NK-92 treated with Interleukin-12 subunit alpha and Interleukin-12 subunit beta, amount 100 ng/mL, for 24 hours (cell line): Measurements from ENCODE around the gene TES.

Experiments used
- DNase-seq: peaks from one replicate; lab custom pipeline; 2025; lab: John Stamatoyannopoulos, UW

TES gene

DNA sequence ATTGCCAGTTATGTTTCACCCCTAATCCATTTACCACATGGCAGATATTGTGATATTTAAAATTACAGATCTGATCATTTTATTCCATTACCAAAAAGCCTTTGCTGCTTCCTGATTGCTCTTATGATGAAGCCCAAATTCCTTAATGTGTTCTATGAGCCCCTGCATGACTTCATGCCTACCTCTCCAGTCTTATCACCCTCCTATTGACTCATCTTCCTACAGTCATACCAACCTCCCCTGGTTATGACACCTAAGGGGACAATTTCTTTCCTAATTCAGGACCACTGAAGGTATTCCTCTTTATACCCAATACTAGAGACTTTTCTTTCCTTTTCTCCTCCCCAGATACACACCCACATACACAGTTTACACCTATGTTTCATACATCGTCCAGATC, 36.0 kb downstream of the TES start:
- DNase-seq, result no peak

DNA sequence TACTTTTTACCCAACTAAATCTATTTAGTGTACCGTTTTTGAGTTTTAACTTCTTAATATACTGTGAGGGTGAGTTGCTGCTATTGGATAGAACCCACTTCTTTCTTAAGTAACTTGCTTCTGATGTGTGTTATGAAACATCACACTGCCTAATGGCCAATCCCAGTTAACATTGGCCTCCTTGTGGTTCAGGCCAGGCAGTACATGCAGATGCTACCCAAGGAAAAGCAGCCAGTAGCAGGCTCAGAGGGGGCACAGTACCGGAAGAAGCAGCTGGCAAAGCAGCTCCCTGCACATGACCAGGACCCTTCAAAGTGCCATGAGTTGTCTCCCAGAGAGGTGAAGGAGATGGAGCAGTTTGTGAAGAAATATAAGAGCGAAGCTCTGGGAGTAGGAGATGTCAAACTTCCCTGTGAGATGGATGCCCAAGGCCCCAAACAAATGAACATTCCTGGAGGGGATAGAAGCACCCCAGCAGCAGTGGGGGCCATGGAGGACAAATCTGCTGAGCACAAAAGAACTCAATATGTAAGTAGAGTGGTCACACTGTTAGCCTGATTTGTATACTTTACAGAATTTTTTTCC, 39.7 kb downstream of the TES start:
- DNase-seq, result no peak

DNA sequence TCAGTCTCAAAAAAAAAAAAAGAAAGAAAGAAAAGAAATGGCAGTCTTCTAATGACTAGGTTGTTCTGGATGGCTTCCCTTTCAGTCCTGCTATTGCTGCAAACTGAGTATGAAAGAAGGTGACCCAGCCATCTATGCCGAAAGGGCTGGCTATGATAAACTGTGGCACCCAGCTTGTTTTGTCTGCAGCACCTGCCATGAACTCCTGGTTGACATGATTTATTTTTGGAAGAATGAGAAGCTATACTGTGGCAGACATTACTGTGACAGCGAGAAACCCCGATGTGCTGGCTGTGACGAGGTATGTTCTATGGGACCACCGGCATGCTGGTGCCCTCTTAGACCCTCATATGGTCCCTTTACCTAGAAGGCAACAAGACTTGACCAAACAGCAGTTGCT, 41.3 kb downstream of the TES start:
- no peak for DNase-seq

DNA sequence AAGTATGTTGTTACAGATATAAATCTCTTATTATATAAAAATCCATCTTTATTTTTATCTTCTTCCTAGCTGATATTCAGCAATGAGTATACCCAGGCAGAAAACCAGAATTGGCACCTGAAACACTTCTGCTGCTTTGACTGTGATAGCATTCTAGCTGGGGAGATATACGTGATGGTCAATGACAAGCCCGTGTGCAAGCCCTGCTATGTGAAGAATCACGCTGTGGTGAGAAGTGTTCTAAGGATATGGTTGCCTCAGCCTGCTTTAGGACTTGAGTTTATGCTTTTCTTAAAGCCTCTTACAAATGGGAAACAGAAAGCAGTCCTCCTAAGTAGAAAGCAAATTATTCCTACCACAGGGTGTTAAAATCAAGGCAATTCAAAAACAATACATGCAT, 41.9 kb downstream of the TES start:
- DNase-seq, result no peak

DNA sequence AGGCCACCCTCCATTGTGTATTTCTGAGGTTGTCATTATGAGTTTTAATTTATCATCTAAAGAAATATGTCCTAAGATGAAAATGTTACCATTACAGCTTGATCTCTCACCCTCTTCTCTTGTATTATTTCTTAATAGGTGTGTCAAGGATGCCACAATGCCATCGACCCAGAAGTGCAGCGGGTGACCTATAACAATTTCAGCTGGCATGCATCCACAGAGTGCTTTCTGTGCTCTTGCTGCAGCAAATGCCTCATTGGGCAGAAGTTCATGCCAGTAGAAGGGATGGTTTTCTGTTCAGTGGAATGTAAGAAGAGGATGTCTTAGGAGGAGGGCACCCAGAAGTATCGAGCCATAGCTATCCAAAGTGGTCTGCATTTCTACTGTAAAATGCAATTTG, 46.8 kb downstream of the TES start:
- no peak for DNase-seq

DNA sequence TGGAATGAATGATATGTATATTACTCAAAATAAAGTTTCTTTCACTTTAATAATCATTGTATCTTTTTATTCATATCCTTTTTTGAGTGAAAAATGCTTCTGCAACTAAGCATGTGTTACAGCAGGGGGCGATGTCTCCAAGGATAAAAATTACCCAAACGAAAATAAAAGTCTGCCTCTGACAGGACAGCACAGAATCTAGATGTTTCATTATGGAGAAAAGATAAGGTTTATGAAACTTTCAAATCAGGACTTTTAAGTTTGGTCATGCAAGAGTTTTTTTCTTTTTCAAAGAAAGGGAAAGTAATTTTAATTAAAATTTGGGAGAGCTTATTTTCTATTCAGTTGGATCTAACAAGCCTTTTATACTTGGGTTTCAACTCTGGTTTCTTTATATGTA, 48.4 kb downstream of the TES start:
- DNase-seq, result no peak

DNA sequence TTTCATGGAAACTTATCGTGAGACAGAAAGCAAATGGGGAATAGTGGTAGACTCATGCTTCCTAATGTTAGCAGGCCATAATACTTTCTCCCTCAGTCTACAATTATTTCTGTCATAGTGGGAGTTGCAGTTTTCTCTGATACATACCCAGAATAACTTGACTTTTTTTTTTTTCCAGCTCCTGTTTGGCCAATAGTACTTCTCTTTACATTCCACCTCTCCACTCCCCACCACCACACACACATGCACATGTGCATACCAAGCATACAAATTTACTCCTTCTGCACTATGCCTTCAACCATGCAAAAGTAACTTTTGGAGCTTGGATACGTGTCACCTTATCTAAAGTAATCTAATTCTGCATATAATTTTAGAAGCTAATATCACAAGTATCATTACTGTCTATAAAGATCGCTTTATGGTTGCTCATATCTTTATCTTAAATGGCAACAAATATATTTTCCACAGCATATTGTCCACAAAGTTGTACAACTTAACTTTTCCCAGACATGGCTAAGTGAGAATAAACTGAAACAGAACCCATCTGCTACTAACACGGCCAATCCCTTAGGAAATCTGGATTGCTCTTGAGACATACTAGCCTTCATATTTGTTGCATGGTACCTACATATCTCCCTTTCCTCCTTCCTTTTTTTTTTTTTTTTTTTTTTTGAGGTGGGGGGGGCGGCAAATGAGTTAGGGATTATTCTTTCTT, 49.0 kb downstream of the TES start:
- DNase-seq, result no peak

DNA sequence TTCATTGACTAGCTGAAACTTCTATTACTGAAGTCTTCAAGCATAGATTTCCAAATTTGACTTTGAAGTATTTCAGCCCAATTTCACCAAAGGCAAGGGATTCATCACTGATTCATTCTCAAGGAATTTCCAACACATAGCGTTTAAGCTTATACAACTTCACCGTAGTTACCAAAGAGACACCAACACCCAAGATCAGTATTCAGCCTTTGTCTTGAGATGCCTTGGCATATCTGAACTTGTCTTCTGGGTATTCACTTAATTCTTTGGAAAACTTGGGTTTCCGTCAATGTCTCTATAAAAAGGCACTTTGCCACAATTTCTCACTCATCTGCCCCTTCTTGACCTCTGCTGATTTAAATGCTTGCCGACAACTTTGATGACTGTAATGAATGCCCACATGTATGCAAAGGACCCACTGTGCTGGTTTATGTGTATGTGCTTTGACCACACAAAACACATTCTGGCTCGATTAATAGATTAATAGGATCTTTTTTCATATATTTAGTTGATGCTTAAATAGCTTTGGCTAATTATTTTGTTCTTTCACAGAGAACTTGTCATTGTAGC, 49.6 kb downstream of the TES start:
- DNase-seq, result no peak

DNA sequence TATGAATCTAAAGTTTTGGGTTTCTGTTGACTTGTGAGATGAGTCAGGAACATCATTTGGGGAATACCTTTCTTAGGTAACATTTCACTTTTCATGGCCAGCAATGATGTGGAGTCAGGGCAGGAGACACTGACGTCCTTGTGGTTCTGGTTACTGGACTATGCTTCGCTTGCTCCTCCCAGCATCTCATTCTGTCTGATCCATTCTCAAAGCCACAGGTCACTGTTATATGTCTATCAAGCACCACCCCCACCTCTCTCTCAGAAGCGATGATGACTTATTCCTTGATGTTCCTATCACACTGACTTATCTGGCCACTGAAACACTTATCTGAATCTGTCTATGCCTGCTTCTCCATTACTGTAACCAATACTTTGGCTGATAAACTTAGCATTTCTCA, 51.6 kb downstream of the TES start:
- no peak for DNase-seq

DNA sequence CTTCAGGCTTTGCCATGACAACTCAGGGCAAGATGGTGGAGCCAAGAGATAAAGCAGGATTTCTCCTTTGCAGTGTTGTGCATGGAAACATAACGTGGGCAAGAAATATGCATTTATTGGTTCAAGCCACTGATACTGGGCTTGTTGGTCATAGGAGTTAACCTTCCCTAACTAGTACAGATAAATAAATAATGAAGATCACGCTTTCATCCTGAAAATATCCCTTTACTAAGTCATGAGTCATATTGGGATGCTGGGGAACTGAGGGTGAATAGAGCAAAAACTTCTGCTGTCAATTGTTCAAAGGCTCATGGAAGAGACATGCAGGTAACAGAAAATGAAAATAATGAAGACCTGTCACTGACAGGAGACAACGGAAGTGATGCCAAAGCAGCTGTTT, 55.5 kb downstream of the TES start:
- no peak for DNase-seq

DNA sequence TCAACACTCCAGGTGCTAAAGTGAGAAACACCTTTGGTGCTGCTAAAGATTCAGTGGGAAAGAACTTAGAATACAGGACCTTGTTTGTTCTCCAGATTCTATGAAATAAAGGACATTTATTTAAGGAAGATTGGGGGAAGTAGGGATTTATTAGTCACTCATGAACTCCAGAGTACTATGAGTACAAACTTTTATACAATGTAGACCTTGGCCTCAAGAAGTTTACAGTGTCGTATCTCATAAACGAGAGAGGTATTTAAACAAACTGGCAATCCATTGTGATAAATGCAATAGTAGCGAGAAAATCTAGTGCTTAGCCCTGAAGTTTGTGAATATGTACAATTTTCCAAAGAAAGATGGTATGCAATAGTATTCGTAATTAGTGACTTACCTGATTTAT, 59.1 kb downstream of the TES start:
- DNase-seq, result no peak

DNA sequence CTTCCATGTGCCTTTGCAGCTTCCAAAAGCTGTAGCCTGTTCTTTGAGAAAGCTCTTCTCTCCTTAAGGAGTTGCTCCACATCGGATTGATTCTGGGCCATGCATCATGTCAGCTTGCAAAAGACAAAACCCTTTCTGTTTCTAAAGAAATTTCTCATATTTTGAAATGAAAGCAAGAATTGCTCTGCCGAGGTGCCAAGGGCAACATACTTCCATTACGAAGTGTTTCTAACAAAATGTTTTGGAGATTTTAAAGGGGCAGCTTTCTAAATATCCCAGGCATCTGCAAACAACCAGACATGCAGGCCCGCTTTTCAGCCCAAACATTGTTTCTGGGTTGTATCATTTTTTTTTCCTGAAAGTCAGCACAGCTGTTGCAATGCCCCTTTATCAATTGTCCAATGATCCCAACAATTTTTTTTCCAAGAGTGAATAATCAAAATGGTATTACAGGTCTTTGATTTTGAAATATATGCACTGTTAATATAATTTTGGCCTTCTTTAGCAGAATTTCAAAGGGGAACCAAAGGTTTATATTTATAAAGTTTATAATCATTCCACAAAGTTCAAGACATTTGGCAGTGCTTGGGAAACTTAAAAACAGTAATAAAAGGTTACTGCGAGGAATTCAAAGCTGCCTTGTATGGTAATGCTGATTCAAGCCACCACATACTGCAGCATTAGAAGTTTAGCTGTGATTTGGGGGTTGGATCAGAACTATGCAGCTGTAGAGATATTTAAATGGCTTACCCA, 61.0 kb downstream of the TES start:
- no peak for DNase-seq

DNA sequence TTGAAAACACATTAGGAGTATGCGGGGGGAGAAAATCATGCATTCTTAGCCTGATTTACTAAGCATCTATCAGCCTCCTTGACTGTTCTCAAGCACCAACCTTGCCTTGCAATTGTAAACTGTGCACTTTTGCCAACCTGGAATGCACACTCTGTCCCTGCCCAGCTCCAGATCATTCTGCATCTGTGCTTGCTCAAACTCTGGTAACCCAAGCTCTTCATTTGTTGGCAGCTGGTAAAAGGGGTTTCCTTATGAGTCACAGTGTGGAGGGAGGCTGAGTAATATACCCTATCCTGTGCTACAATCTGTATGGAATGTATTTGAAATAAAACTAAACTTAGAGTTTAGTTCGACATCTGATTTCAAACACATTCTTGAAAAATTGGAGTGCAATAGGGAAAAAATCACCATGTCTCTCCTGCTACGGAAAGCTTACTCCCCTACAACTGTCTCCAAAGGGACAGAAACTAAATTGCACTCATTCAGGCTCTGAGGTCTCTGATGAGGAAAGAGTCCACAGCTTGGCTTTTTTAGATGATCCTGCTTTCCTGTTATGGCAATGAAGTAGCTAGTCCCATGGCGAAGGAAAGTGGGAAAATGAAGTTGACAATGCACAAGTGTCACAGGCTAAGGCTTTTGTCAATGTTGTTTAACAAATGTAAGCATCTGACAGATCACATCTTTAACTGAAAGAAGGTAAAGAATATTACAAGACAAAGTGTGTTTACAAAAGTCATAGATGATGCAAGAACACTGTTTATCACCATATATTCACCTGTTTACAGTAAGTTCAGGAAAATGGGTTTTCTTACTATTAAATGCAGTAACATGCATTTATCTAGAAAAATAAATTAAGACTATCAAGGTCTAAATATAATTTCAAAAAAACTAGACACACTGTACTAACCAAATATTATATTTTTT, 61.9 kb downstream of the TES start:
- no peak for DNase-seq

DNA sequence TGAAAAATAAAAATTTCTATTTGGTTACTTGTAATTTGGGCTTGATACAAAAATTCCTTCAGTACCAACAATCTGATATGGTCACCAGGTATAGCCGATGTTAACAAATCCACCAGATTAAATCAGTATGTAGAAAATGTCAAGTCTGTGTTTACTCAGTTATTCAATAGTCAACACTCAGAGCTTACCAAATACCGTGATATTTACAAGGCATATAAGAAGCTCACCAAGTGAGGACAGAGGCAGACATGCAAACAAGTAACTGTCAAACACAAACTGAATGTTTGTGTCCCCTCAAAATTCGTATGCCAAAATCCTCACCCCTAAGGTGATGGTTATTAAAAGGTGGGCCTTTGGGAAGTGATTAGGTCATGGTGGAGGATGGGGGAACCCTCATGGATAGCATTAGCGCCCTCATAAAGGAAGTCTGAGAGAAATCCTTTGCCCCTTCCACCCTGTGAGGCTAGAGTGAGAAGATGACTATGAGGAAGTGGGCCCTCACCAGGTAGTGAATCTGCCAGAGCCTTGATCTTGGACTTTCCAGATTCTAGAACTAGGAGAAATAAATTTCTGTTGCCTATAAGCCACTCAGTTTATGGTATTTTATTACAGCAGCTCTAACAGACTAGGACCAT, 63.1 kb downstream of the TES start:
- no peak for DNase-seq

DNA sequence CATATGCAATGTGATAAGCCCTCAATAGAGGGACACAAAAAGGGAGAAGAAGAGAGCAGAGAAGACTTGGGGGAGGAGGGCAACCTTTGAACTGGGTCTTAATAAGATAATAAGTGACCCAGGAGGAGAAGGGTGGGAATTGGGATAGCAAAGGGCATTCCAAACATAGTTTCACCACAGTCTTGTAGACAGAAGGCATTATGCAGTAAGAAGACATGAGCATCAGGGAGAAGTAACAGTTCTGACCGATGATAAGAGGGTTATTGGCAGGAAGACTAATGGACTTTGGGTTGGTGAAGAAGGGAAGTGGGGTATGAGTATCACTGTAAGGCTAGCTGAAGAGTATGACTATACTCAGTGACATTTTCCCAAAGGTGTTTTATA, 63.6 kb downstream of the TES start:
- DNase-seq, result no peak

DNA sequence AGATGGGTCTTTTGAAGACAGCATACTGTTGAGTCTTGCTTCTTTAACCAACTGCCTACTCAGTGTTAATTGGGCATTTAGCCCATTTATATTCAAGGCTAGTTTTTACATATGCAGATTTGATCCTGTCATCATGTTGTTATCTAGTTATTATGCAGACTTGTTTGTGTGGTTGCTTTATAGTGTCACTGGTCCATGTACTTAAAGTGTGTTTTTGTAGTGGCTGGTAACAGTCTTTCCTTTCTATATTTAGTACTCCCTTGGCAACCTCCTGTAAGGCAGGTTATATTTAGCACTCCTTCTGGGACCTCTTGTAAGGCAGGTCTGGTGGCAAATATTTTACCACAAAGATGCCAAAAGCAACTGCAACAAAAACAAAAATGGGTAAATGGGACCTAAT, 66.7 kb downstream of the TES start:
- DNase-seq, result no peak

DNA sequence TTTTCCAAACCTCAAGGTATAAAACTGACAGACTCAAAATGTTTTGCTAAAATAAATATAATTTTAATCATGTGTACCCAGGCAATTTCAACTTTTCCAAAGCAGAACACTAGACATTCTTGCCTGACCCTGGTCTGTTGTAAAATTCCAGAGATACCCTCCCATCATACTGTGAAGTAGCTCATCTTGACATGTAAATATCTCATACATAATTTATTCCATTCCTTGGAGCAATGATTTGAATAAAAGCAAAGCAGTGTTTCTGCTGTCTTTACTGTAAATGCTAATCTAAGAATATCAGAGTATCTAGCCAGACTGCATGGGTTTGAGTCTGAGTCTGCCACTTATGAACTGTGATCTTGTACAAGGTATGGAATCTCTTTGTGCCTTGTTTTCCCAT, 68.9 kb downstream of the TES start:
- DNase-seq, result no peak

DNA sequence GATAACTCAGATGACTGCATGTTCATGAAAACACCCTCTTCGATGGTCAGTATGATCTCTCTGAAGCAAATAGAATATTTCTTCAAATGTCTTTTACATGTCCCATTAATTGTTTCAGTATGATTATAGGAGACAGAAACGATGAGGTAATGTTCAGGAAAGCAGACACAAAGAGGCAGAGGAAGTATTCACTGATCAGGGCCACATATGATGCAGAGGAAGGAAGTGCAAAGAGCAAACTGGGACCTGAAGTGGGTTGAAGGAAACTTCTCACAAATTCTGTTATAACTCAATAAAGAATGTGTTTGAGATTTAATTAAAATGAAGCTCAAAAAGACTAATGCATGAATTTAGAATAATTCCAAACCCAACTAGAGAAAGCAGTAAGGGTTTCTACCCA, 70.5 kb downstream of the TES start:
- no peak for DNase-seq

DNA sequence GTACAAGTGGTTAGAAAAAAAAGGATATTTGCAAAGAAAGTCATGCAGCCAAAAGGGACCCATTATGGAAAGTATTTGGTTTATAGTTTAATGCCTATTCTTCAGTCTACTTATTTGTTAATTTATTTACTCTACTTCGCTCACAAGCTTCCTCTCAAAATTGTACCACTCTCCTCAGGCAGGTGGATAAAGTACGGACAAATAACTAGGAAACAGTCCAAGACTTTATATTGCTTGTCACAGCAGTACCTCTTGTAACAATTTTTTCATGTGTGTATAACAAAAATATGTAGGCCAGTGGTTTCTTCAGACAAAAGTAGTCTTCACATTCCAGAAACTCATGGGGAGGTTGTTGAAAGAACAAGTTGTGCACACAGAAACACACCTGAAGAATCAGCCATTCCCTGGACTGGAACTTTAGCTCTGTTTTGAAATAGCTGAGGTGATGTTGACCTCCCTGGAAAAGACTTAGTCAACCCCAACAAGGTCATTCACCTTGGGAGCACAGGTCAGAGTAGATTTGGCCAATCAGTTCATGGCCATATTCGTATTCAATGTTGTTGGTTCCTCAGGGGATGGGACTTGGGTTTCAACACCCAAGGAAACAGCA, 73.4 kb downstream of the TES start:
- no peak for DNase-seq

DNA sequence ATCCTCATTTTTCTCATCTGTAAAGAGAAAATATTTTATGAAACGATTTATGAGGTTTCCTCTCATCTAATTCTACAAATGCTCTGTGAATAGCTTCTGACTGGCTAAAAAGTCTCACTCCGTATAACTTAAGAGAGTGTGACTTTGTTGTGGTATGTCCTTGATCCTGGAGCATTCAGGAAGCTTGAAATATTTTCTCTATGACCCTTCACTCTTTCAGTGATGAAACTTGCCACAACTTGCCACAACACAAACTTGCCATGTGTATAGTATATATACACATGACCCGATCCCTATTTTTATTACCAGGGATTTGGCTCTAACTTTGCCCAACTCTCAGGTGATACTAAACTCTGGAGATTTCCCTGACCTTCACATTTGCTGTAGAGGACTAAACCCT, 74.1 kb downstream of the TES start:
- no peak for DNase-seq

DNA sequence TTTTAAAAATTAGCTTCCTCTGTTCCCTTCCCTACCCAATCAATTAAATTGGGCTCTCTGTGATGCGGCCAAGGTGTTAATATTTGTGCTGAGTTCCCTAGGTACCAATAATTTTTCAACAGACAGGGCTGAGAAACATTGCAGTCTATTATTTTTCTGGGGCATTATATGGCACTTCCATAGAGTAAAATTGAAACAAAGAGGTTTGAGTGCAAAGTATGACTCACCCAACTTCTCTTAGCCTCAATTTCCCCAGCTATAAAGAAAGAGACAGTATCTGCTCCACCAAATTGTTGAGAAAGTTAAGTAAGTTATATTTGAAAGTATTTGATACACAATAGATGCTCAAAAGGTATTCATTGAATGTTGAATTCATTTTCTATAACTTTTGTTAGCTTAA, 74.9 kb downstream of the TES start:
- DNase-seq, result no peak
